GM04503 (cell line): Measurements from ENCODE around the gene ZNRF4.
"Not testable (repeated sequence)": the region's sequence is repeated elsewhere in the genome, so short reads cannot be mapped to it uniquely, and the experiment has no call there.

Source experiments
- DNase-seq: peaks from one replicate; pipeline ENCODE4 v3.0.0-alpha.2; 2012; ENCODE audit warnings: low read depth

The ZNRF4 gene

DNA sequence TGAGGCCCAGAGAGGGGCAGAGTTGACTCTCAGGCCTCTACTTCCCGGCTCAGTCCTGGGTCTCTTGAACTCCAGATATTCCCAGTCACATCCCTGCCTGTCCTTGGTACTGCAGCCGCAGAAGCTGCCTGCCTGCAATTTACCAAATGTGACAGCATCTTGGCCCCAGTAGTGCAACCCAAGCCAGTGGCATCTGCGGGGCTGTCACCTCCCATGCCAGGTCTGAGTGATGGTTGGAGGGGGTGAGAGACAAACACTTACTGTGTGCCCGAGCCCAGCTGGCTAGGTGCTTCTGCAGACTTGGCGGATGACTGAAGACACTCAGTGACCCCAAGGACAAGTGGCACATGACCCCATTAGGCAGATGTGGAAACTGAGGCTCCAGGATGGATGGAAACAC, 18.4 kb downstream of the ZNRF4 start:
- no peak for DNase-seq

DNA sequence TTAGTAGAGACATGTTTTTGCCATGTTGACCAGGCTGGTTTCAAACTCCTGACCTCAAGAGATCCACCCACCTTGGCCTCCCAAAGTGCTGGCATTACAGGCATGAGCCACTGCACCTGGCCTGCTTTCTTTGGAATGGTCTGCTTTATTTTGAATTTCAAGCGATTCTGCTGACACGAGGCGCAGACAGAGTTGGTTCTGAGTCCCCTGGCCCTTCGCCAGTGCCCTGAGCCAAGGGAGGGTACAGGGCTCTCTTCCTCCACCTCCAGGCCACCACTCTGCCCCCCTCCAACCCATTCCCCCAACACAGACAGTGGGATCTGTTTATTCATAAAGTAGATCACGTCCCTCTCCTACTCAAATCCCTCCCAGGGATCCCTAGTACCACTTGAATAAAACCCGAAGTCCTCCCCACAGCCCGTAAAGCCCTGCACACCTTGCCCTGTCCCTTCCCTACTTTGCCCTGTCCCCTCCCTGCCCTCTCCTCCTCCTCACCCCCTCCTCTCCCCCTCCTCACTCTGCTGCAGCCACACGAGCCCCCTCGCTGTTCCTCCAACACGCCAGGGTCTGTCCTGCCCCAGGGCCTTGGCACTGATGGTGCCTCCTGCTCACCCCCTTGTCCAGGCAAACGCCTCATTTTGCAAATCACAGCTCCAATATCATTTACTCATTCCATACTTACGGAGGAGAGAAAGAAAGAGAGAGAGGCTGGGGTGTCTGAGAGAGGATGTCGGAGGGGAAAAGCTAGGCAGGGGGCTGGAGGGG, 22.4 kb downstream of the ZNRF4 start:
- no peak for DNase-seq

DNA sequence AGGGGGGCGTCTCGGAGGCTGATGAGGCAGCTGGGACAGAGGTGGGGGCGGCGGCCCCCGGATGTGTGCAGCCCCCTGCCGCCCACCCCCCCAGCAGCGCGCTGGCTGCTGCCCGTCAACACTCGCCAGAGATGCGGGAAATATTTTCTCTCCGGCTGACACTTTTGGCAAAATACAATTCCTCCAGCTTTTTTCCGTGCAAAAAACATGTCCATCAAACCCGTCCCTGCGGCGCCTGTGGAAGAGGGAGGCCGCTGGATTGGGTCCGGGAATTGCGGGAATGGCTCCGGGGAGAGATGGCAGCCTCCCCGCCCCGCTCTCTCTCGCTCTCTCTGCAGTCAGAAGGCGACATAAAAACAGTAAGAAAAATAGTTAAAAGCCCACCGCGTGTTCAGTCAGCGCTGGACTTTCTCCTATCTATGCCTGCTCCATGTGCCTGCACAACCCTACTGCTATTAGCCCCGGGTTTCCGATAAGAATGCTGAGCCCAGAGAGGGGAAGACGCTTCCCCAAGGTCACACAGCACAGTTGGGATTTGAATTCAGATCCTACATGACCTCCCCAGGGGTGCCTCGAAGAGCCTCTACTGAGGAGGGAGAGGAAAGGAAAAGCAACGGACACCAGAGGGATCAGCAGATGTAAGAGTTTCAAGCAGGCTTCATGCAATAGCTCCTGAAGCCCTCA, 23.2 kb downstream of the ZNRF4 start:
- DNase-seq = no peak

DNA sequence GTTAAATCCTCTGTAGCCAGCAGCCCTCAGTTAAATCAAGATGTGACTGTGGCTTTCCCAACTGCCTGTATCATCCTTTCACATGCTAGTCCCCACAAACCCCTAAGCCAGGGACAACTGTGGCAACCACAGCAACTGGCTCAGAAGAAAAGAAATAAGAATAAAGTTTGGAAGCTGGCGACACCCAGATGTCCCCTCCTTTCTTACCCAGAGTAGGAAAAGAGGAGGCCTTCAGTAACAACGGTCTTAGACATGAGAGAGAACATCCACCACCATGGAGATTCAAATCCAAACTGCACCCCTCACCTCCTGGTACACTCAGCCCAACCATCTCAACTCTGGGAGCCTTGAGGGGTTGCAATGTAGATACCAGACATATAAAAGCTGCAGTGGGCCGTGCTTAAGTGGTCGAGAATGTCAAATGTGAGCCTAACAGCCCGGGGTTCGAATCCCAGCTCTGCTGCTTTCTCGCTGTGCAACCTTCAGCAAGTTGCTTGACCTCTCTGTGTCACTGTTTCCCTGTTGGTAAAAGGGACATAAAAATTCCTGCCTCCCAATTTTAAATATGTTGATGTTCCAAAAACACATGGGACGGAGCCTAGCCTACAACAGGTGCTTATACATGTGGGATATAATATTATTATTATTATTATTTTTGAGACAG, 23.8 kb downstream of the ZNRF4 start:
- no peak for DNase-seq

DNA sequence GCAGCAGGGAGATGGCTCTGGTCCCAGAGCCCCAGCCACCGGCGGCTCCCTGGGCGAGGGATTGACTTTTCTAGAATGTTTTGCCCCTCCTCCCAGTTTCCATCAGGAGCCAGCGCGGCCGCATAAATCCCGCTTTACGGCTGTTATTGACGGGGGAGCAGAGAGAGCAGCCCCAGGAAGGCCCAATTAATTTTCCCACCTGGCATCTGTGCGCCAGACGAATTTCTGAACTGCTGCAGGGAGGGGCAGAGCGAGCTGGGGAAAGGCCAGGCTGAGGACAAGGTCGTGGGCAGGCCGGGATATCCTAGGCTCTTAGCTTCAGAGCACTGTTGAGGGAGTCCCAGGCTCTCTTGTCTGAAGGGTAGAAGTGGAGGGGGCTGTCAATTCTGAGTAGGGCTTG, 24.7 kb downstream of the ZNRF4 start:
- no peak for DNase-seq

DNA sequence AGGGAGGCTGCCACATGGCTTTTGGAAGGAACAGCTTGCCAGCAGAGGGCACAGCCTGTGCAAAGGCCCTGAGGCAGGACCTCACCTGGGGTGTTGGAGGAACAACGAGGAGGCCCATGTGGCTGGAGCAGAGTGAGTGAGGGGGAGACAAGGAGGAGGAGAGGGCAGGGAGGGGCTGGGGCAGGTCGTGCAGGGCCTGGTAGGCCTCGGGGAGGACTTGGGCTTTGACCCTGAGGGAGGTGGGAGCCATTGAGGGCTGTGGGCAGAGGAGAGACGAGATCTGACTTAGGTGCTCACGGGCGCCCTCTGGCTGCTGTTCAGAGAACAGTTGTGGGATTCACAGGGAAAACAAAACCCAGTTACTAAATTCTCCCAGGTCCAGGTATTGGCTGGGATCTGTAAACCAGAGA, 25.2 kb downstream of the ZNRF4 start:
- DNase-seq = no peak

DNA sequence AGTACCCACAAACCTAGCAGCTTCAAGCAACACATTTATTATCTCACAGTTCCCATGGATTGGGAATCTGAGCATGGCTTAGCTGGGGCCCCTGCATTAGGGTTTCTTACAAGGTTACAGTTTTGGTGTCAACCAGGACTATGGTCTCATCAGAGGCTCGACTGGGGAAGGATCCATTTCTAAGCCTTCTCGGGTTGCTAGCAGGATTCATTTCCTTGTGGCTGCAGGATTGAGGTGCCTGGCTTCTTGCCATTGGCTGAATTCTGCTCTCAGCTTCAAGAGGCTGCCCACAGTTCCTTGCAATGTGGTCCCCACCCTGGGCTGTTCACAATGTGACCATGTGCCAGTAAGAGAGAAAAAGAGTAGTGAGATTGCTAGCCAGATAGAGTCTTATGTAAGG, 26.7 kb downstream of the ZNRF4 start:
- DNase-seq = no peak

DNA sequence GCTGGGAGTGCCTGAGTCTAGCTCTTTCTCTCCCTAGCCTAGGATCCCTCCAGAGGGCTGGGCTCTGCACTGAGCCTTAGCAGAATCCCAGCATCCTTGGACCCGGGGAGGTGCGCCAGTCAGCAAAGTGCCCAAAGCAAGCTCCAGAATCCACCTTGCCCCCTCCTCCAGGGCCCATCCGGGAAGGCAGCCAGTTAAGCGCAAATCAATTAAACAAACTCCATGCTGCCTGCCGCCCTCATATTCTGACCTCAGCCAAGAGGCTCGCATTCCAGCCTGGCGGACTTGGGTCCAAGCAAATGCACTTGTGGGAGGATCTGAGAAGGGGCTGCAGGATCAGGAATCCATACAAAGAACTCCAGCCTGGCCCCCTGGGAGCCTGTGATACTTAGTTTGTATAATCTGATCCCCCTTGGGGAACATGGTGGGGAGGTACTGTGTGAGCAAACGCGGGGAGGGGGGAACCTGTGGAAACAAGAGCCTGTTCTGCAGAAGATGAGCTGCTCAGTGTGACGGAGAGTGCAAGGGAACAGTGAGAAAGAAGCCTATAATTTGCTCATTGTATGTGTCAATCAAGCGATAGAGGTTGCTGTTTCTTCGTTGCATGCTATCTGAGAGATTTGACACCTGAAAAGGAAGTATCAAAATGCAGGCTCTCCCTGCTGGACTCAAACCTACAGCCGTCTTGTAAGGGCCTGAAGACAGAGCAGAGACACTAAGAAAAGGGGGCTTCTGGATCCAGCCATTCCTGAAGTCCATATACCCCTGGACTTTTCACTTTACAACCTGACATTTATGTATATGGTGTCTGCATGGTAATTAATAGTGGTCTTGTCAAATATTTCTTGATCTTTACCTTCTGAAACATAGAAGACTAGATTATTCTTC, 29.4 kb downstream of the ZNRF4 start:
- DNase-seq = no peak

DNA sequence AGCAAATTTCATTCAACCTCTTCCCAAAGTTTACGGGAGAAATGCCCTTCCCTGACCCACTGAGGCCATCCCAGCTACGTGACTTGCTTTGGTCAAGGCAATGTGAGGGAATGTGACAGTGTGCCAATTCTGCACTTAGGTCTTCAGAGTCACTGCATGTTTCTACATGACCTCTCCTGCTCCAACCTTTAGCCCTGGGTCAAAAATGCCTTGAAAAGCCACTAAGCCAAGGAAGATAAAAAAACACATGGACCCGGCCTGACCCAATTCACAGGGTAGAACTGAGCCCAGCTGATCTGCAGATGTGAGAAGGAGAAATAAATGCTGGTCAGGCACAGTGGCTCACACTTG, 30.0 kb downstream of the ZNRF4 start:
- DNase-seq = no peak

DNA sequence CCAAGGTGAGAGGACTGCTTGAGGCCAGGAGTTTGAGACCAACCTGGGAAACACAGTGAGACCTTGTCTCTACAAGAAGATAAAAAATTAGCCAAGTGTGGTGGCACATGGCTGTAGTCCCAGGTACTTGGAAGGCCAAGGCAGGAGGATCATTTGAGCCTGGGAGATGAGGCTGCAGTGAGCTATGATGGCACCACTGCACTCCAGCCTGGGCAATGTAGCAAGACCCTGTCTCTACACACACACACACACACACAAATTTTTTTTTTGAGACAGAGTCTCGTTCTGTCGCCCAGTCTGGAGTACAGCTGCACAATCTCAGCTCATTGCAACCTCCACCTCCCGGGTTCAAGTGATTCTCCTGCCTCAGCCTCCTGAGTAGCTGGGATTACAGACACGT, 30.4 kb downstream of the ZNRF4 start:
- DNase-seq = not testable (repeated sequence)

DNA sequence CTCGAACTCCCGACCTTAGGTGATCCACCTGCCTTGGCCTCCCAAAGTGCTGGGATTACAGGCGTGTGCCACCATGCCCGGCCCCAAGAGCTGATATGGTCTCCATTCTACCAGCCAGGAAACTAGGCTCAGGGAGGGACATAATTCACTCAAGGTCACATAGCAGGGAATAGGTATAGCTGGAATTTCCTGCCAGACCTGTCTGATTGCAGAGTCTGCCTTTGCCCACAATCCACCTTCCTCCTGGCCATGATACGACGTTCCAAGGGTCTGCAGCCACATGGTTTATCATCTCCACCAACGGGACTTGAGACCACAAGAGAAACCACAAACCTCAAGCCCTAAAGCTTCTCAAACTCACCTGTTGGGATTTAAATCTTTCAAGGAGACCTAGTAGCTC, 32.0 kb downstream of the ZNRF4 start:
- DNase-seq = no peak

DNA sequence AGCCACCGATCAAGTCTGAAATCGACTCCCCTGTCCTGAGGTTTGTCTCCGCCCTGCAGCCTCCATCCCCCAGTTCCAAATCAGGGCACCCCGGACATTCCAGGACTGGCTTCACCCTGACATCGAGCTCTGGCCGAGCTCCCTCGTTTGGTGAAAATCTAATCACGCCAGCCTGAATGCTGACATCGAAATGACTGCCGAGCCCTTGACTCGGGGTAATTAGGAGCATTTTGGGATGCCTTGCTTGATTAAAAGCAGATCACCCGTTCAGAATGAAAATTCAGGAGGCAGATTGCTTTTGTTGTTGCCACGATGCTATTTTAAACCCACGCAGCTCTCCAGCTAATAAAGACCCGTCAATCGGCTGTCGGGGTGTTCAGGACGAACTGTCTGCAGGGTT, 34.3 kb downstream of the ZNRF4 start:
- no peak for DNase-seq

DNA sequence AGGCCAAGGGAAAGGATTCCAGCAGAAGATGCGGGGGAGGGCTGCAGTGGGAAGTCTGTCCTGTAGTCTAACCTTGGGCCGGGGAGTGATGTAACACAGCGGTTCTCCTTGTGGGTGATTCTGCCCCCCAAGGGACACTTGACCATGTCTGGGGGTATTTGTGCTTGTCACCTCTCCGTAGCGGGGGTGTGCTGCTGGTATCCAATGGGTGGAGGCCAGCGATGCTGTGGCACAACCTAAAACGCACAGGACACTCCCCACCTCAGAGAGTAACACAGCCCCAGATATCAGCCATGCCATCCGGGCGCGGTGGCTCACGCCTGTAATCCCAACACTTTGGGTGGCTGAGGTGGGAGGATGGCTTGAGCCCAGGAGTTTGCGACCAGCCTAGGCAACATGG, 36.3 kb downstream of the ZNRF4 start:
- no peak for DNase-seq

DNA sequence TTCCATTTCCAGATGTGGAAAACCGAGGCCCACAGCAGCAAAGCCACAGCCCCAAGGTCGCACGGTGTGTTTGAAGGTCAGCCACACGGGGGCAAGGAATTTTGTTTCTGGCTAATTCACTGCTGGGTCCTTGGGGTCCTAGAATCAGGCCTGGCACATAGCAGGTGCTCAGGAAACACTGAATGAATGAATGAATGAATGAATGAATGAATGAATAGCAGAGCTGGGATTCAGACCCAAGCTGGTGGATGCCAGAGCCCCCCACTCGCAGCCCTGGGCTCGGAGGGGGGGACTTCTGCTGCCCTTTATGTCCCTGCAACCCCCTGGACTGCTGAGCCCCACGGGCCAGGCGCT, 37.0 kb downstream of the ZNRF4 start:
- no peak for DNase-seq

DNA sequence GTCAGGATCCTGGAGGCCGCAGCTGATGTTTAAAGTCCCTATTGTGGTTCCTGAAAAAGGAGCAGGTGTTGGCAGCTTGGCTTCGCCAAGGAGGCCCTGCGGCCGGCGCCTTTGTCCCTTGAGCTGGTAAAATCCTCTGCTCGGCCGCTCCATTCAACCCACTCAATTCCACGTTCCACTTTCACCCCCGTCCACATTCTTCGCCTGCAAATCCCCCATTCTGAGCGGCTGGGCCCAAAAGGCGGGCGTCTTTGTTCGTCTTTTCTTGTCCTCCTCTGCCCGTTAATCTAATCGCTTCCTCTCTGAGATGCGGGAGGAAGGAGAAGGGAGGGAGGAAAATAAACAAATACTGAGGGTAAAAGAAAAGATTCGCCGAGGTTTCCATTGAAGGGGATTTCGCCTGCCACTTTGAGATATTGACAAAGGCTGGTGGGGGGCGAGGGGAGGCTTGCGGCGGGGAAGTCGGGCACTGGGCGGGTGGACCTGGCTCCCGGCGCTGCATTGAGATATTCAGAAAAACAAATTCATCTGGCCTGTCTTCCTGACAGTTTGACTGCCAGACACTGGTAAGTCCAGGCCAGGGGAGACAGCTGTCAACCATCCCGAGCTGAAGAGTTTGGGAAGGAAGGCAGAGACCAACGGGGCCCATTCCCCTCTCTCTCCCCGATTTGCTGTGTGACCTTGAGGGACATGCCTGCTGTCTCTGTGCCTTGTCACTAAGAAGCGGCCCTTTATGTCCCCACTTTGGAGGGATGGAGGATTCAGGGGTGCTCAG, 37.6 kb downstream of the ZNRF4 start:
- DNase-seq = no peak

DNA sequence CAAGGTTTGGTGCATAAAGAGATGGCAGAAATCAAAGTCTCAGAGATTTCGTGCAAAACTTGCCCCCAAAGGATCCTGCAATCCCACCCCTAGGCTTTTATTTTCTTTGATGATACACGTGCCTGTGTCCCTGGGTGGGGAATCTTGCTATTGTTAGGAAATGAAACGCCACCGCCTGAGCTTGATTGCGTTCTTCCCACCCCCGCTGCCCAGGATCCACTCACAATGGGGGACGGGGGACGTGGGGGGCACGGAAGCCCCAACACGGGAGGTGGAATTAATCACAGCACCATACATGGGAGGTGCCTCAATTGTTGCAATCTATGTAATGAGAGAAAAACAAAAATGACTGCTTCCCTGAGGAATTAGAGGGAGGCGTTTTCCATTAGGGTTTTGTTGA, 39.6 kb downstream of the ZNRF4 start:
- no peak for DNase-seq

DNA sequence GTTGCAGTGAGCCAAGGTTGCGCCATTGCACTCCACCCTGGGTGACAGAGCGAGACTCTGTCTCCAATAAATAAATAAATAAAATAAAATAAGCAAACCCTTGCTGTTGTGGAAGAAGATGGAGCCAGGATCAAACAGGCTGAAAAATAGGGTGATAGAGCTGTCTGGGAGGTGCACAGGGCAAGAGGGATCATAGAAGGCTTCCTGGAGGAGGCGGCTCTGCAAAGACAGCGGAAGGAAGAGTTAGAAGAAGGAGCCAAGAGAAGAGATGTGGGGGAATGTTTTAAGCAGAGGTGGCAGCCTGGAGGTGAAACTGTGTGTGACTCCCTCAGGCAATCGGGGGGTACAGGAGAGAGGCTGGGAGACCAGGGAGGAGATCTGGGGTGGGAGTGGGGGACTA, 40.6 kb downstream of the ZNRF4 start:
- no peak for DNase-seq

DNA sequence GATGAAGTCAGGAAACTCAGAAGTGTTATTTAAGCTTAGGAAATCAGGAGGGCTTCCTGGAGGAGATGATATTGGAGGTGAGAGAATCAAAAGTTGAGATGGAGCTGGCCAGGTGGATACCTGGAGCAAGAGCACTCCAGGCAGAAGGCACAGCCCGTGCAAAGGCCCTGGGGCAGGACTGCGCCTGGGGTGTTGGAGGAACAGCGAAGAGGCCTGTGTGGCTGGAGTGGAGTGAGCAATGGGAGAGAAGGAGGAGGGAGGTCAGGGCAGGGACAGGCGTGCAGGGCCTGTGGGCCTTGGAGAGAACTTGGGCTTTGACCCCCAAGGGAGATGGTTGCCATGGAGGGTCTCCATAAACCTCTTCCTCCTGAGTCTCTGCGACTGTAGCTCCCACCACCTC, 42.1 kb downstream of the ZNRF4 start:
- DNase-seq = no peak

DNA sequence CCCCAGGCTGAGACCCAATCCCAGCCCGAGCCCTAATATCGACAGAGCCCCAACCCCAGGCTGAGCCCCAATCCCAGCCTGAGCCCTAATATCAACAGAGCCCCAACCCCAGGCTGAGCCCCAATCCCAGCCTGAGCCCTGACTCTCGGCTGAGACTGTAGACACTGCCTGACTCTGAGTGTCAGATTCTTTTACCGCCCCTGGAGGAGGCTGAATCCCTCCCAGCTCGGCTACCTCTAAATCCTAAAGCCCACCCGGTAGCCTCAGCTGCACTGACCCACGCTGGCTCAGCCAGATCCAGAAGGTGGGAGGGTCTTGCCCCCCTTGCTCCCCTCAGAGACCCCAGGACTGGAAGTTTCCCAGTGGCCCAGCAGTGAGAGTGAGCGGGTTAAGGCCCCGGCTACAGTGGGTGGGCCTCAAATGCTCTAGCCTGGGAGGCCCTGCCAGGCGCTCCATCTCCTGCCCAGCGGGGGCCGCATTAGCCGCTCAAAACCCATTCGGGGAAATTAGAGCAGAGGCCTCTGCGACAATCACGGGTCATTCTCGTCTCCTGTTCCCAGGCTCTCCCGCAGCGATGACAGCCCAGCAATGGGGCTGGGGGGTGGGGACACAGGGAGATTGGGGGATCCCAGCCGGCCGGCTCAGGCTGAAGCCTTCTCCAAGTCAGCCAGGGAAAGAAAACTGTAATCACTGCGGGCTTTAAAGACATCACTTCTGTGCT, 43.8 kb downstream of the ZNRF4 start:
- no peak for DNase-seq

DNA sequence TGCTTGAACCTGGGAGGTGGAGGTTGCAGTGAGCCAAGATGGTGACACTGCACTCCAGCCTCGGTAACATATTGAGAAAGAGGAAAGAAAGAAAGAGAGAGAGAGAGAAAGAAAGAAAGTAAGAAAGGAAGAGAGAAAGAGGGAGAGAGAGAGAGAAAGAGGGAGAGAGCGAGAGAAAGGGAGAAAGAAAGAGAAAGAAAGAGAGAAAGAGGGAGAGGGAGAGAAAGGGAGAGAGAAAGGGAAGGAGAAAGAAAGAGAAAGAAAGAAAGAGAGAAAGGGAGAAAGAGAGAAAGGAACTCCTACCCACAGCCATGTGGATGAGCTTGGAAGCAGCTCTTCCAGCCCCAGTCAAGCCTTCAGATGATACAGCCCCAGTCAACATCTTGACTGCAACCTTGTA, 46.7 kb downstream of the ZNRF4 start:
- DNase-seq = no peak

DNA sequence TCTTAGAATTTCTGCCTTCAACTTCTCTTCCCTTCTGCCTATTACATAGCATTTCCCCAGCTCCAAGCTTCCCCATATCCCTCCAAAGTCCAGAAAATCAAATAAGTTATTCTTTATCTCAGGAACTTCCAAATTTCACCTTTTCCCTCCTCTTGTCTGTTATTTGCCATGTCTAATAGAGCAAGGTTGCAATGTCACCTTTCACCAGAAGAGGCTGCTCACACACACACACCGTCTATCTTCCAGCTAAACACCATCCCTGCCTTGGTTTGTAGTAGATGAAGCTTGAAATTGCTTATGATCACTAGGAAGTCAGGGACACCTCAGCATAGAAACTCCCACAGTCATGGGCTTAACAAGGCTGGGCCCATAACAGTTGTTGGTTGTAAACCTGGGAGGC, 48.4 kb downstream of the ZNRF4 start:
- DNase-seq = no peak
